ENCODE results near the gene HLA-DPA1.

HLA-DPA1 gene

GRCh38 chr6:33061987-33062386 is 11.5 kb downstream of the HLA-DPA1 start:
- DNase-seq, result no peak

DNA sequence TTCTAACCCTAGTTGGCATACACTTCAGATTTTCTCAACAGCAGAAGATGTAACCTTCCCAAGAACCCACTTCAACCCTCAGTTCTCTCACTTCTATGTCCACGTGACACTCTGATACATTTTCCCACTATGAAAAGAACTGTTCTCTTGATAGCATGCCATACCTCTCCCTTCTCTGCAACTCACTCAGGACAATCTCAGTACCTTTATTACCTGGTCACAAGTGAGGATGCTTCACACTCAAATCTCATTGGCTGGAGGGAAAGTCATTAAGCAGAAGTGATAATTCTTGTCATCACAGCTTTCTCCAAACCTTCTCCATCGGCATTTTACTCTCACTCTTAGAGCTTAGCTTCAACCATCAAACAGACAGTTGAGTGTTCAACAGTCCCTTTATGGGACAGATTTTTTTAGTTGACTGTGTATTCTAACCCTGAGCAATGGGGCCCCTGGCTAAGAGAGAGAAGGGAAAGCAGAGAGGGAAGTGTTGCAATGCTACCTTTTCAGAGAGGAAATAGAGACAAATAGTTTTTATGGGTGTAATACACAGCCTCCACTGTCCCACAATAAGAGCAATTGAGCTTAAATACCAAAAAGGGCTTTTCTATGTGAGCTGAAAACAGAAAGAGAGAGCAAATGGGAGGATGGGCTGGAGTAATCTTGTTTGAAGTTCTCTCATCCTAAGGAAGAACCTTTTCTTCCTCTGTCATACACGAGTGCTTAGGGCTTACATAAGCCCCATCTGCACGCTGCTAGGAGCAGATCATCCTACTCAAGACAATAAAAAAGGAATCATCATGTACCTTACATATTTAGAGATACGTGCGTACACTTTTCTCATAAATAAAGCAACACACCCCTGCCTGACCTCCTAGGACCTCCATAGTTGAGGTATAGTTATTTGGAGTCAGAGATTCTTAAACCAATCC is 16.0 kb downstream of the HLA-DPA1 start:
- DNase-seq, result no peak

GRCh38 chr6:33053230-33053629 is 20.2 kb downstream of the HLA-DPA1 start:
- DNase-seq, result no peak

DNA sequence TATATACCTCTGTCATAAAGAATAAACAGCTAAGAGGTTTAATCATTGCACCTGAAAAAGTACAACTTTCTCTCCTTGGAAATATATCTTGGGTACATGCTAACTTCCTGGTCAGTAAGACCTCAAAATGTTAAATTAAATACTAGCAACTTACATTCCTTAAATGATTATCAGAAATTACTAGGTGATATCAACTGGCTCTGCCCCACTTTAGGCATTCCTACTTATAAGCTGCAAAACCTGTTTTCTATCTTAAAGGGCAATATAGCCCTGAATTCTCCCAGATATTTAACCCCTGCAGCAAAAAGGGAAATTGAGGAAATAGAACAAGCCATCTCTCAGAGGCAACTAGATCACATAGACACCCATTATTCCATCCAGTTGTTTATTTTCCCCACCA is 20.8 kb downstream of the HLA-DPA1 start:
- no peak for DNase-seq

DNA sequence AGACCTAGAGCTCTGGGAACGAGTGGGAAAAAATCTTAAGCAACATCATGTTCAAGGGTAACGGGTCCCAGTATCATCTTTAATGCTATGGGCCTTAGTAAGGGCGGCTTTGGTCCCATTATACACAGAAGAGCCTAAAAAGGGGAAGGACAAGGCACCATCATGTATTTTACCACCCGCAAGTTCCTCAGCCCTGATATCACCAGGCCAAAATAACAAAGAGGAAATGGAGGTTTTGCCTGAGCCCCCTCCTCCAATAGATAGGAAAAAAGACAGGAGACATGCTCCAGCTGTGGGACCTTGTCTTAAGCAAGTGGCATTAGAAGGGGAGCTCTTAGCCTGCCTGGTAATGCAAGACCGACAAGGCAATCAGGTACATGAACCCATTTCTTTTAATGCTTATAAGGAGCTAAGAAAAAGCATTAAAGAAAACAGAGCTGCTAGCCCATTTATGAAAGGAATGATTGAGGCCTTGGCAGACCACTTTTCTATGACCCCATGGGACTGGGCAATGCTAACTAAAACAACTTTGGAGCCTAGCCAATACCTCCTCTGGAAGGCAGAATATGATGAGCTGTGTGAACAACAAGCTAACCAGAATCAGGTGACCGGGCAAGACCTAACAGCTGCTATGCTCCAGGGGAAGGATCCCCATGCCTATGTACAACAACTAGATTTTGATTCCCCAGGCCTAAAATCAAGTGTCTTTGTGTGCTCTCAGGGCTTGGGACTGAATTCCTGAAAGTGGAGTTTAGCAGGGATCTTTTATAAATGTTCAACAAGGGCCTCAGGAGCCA is 23.2 kb downstream of the HLA-DPA1 start:
- no peak for DNase-seq

DNA sequence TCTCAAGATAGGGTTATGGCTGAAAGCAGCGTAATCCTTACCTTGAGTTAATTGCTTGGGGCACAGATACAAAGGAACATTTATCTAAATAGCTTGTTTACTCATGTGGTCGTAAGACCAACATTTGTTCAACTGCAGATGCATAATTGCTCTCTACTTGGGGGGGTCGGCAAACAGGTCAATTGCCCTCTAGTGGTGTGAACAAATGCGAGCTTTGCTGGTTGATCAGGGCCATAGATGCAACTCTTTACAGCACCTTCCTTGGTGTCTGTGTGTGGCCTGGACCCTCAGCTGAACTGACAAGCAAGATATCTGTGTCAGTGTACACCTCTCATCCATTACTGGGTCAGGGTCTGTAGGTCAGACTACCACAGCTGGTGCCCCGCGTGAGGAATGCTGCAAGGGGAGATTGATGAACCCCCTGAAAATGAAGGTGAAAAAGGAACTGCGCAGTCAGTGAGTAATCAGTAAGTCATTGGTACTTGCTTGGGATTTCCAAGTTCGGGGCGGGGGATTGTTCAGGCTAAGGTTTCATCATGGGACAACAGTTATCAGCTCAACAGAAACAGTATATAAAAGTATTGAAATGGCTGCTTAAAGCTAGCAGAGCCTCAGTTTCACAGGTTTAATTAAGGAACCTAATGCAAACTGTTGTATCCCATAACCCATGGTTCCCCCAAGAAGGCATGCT is 24.0 kb downstream of the HLA-DPA1 start:
- DNase-seq, result no peak

- DNase-seq, result no peak
Measured at GRCh38 chr6:33040157-33040556, 33.3 kb downstream of the HLA-DPA1 start.

- DNase-seq, result no peak
Measured at GRCh38 chr6:33036535-33036934, 36.9 kb downstream of the HLA-DPA1 start.

- DNase-seq, result no peak
Measured at GRCh38 chr6:33034554-33034953, 38.9 kb downstream of the HLA-DPA1 start.

GRCh38 chr6:33030245-33030644 is 43.2 kb downstream of the HLA-DPA1 start:
- no peak for DNase-seq

GRCh38 chr6:33029328-33030184 is 43.9 kb downstream of the HLA-DPA1 start:
- DNase-seq, result no peak

DNA sequence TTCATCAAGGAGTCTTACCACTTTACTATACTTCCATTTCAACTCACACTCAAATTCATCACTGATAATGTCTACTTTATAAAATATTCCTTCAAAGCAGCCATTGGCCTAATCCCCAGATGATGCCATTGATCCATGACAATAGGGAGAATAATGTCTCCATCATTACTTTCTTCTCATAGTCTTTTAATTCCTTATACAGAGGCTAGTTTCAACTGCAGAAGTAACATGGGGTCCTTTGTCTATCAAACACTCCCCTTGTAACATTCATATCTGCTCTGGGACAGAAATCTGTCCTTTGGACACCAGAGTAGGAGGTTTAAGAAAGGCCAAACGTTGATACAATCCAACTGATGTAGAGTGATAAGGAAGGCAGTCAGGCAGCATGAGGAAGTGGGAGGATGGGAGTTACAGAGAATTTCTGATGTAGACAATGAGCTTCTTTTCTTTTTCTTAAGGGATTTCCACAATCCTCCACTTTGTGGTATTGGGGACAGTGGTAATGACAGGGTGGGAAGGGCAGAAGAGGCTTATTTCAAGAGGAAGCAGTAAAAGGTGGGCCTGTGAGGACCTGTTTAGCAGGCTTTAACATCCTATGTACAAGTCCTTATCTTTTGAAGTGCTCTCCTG is 45.1 kb downstream of the HLA-DPA1 start:
- no peak for DNase-seq

DNA sequence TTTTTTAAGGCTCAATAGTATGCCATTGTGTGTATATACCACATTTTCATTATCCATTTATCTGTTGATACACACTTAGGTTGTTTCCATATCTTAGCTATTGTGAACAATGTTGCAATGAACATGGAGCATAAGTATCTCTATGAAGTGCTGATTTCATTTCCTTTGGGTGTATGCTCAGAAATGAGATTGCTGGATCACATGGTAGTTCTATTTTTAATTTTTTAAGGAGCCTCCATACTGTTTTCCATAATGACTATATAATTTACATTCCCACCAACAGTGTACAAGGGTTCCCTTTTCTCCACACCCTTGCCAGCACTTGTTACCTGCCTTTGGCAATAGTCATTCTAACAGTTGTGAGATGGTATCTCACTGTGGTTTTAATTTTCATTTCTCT is 48.9 kb downstream of the HLA-DPA1 start:
- DNase-seq, result no peak

GRCh38 chr6:33023536-33023935 is 49.9 kb downstream of the HLA-DPA1 start:
- DNase-seq, result no peak

GRCh38 chr6:33021917-33022316 is 51.5 kb downstream of the HLA-DPA1 start:
- DNase-seq, result no peak

DNA sequence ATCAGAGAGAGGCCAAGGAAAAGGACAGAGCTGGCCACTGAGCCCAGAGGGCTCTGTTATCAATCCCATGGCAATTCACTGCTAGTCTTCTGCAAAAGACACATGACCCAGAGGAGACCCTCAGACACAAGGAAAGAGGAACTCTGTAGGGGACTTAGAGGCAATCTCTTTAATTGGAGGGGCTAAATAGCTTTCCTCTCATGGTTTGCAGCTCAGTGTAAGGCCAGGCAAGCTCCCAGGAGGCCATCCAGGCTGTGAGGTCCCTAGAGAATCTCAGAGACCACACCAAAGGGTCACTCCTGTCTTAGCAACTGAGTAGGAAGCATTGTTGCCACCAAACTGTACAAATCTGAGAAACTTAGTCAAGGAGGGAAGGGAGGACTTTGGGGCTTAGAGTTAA is 54.1 kb downstream of the HLA-DPA1 start:
- no peak for DNase-seq

GRCh38 chr6:33018904-33019303 is 54.5 kb downstream of the HLA-DPA1 start:
- DNase-seq, result no peak

DNA sequence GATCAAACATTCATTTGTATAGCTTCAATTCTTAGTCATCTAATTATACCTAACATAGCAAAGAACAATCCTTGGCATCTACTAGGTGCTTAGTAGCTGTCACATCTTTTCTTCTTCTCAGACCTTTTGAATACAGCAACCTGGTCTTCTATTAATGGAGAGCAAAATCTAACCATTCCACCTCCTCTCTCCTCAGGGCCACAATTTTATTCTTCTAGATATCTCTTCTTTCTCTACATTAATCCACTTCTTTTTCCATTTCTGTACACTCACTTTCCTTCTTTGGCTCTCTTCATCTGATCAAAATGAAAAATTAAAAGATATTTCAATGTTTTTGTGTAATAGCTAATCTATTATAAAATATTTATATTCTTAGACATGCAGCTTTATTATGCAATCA is 55.0 kb downstream of the HLA-DPA1 start:
- no peak for DNase-seq

DNA sequence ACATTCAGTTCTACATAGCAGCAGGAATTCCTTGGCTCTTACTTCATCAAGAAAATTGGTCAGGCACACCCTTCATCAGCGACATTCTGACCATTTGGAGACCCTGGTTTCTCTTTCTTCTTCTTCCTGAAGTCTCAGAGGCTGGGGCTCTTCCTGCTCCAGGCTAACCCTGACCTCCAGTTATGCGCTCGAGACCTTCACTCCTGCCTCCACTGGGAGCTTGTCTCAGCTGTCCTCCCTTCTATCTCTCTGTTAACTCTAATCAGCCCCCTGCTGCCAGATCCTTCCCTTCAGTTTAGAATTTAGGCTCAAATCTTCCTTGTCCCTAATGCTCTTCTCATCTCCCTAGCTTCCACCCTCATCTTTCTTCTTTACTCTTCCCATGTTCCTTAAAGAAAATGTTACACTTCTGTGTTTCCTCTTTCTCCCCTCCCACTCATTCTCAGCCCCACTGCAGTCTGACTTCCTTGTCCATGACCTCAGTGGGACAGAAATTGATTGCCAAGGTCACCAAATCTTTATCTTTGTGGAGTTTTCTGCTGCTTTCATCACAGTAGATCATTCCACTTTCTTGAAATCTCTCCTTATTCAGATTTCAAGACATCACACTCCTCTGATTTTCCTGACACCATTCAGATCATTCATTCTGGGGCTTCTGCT is 55.6 kb downstream of the HLA-DPA1 start:
- DNase-seq, result no peak

- no peak for DNase-seq
Measured at GRCh38 chr6:33017018-33017417, 56.4 kb downstream of the HLA-DPA1 start.

DNA sequence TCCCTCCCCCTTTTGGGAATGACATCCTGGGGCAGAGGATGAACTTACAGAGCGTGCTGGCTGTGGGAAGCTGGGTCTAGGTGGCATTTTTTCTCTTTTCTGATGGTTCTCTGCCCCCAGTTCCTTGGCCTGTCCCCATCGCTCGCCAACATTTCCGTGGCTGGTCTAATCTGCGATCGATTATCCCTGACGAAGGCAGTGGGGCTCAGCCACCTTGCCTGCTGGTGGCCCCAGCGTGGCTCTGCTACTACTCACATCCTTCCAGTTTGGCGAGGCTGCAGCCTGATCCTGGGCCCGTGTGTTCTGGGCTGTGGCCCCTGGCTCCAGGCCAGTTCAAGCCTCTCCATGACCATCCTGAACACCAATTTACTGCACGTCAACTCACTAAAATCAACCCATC is 57.7 kb downstream of the HLA-DPA1 start:
- DNase-seq, result no peak
